GM10266 (cell line): ENCODE measurements around the gene RHOBTB3.
A peak's percentile ranks its signal among the peaks of the same experiment; 100 is the strongest.

Experiments
- DNase-seq: peaks from one replicate; pipeline ENCODE4 v3.0.0; 2012; ENCODE audit errors: extremely low spot score
- TF ChIP-seq, protein P1 (sequence below): IDR thresholded peaks from 2 replicates; pipeline ENCODE4 v1.5.1; 2012; ENCODE audit warnings: mild to moderate bottlenecking, low read depth; ENCODE audit not compliant: control insufficient read depth, insufficient read depth; ENCODE audit errors: missing control alignments

The RHOBTB3 gene

DNA sequence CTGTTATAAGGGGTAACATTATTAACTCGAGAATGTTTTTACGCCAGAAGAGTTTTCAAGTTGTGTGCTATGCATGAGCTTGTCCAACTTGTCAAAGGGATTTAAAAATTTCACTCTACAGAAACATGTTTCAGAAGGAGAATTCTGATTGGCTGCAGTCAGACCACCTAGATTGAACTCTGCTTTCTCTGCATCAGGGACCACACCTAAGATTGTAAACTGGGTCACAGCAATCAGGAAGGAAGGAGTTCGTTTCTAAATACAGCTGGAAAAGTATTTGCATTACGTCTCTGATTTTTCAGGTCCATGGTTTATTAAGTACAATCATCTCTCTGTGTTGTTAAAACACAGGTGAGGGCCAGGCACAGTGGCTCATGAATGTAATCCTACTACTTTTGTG is 85.6 kb downstream of the RHOBTB3 start:
- TF ChIP-seq, protein P1, sequence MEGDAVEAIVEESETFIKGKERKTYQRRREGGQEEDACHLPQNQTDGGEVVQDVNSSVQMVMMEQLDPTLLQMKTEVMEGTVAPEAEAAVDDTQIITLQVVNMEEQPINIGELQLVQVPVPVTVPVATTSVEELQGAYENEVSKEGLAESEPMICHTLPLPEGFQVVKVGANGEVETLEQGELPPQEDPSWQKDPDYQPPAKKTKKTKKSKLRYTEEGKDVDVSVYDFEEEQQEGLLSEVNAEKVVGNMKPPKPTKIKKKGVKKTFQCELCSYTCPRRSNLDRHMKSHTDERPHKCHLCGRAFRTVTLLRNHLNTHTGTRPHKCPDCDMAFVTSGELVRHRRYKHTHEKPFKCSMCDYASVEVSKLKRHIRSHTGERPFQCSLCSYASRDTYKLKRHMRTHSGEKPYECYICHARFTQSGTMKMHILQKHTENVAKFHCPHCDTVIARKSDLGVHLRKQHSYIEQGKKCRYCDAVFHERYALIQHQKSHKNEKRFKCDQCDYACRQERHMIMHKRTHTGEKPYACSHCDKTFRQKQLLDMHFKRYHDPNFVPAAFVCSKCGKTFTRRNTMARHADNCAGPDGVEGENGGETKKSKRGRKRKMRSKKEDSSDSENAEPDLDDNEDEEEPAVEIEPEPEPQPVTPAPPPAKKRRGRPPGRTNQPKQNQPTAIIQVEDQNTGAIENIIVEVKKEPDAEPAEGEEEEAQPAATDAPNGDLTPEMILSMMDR: no peak

DNA sequence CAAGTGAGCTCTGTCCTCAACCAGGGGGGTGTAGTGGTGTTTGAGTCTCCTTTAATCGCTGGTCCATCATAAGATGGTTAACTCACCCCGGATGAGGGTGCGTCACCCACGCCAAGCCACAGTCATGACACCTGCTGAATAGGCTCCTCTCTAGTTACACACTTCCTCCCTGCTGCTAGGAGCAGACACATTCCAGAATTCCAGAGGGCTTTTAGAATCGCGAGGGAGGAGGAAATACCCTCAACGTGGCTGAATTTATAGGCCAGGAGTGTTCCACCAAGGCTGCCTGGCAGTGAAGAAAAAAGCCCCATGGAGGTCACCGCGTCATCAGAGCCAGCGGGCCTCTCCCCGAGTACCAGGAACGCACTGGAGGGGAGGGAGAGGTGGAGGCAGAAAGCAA is 86.3 kb downstream of the RHOBTB3 start:
- no peak for DNase-seq

More for the DNA sequence above, 85.6 kb downstream of the RHOBTB3 start:
- no peak for DNase-seq

DNA sequence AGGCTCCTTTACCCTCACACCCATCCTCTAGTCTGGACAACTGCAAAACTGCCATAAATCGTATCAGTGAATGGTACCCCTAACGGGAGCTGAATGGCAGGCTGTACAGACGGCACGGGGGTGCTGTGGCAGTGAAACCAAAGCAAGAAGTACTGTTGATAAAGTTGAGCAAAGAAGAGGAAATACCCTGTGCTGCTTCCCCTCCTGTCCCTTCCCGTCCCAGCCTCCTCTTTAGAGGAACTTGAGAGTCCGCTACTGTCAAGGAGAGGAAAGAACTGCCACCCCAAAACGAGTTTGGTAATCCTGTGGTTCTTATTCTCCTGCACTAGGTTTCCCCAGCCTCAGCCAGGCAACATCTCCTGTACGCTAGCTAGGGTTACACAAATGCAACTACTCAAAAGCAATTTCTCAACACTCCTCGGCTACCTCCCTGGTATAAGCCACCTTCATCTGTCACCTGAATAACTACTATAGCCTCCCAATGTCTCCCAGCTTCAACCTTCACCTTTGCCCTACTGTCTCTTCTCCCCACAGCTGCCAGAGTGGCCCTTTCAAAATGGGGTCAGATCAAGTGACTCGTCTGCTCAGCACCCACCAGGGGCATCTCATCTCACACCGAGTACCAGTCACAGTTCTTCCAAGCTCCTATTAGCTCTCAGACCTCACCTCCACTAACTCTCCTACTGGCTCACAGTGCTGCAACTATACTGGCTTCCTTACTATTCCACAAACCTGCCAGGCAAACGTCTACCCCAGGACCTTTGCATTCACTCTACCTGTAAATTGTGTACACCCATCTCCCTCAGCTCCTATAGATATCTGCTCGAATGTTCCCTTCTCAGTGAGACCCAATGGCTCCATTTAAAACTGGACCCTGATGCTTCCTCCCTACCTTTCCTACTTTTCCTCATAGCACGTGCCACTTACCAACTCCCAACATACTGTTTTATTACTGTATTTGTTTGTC is 87.3 kb downstream of the RHOBTB3 start:
- TF ChIP-seq, protein P1: no peak
- DNase-seq: no peak

More for the DNA sequence above, 86.3 kb downstream of the RHOBTB3 start:
- TF ChIP-seq, protein P1: no peak

DNA sequence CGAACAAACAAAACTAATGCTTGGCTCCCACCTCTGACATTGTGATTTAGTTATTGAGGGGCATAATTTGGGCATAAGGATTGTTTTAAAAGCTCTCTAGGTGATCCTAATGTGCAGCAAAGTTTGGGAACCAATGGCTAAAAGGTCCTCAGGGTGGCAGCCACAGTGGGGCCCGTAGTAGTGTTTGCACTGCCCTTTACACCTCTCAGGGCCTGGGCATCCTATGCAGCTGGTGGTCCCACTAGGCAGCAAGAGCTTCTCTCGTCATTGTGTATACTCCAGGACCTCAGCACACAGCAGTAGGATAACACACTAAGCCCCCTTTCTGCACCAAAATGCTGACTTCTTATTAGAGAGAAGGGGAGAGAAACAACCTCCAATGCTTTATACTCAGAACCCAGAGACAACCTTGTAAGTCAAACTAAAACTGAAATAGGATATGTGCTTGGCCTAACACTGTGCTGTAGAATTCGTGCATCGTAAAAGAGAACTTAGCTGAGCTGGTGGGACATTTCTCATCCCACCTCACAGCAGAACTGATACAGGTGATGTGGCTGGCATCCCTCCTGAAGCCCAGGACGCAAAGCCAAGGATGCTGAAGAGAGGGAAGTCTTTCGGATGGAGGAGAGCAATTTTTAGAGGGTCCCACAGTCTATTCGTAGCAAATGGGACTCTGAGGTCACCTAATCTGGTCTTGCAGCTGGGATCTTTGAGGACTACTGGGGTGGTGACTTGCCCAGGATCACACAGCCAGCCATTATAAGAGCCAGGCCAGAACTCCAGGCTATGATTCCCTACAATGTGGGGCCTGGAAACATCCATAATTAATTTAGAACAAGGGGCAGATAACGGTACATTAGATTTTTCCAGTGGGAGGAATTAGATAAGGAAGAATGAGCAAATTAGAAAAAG is 90.2 kb downstream of the RHOBTB3 start:
- DNase-seq: no peak
- TF ChIP-seq, protein P1: no peak

DNA sequence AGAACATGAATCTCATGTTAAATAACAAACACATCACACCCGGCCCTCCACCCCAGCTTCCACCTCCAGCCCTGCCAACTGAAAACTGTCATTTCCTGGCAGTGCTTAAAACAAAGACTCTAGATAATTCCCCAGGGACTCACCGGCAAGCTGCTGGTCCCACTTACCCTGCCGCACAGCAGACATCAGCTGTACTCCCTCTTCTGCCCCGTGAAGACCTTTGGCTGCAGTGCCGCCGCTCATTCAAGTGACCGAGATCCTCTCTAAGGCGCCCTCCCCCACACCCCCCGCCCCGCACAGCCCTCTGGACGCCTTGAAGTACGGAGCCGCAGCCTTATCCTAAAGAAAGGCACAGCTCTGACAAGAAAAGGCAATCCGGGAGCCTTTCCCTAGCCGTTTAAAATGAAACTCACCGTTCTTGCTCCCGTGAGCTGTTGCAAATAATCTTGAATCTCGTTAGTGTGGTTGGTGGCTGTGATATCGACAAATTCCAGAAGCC is 91.0 kb downstream of the RHOBTB3 start:
- TF ChIP-seq, protein P1: no peak
- no peak for DNase-seq

DNA sequence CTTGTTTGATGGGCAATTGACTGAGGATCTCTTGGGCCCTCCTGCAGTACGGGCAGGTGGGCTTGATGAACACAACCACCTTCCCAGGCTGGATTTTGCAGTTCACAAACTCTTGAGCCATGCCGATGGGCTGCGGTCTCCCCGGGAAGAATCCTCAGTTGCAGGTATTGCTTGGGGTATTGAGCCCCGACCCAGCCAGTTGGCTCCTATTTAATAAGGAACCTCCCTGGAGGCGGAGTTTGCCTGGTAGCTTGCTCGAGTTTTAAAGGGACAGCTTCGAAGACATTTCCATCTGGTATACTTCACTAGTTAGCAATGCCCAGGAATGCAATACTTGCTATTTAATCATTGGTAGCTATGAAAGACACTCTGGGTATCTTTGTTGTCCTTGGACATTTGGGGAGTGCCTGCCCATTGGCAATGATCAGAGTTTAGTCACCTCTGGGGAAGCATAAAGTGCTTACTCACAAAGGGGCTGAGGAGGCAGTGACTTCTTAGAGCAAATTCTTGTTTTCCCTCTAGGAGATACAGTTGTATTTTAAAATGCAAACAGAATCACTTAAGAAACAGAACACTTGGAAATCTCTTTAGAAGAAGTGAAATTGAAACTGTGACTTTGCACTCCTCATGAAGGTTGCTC is 91.5 kb downstream of the RHOBTB3 start, which contains the start of gene GLRX:
Gene GLRX (minus strand): TSS at position 185 of the 640 bp plus-strand sequence. CDS start 64 bp downstream, at position 121.
- TF ChIP-seq, protein P1: no peak
- DNase-seq: peak; percentile 45
